ENCODE measurements around the gene CCDC57.

Gene CCDC57

DNA sequence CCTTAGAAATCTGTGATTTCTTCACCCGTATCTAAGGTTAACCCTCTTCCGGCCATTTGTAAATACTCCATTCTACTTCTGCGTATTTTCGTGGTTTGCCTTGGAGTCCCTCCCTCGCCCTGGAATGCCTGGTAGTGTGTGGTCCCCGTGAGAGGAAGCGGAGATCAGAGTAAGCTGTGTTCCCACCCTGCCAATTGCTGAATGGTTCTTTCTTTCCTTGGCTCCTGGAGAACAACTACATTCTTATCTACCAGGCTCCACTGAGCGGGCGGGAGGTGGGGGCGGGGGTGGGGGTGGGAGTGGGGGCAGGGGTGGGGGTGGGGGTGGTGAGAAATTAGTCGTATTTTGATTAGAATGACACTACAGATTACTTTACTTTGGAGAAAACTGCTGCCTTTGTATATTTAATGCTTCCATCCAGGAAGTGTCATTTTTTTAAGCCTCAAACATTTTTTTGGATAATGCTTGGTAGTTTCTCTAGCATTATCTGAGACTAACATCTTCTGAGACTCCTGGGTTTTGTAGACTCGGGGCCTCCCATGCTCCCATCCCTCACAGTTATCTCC is 93.7 kb downstream of the CCDC57 start:
- no peaks in the 10 kb centered on the region for H3K27me3 ChIP-seq (ENCODE audit: insufficient read depth, low read depth)
- H3K4me2 ChIP-seq = no peak overlapping the region
- no peaks in the 10 kb centered on the region for H4K20me1 ChIP-seq (ENCODE audit: insufficient read depth)
- no peaks in the 10 kb centered on the region for H3K79me2 ChIP-seq (ENCODE audit: insufficient read depth, low read depth)
- TF ChIP-seq CTCF (conservative IDR thresholded peaks at IDR 0.05; ENCODE audit: low read depth, low read length) = no peak
- H2AFZ ChIP-seq (ENCODE audit: low read depth) = no peak overlapping the region
- H3K9ac ChIP-seq = no peak overlapping the region
- H3K4me3 ChIP-seq (IDR thresholded peaks at IDR 0.05; ENCODE audit: insufficient read depth, low read depth, low read length) = no peak overlapping the region
- H3K27ac ChIP-seq = no peak overlapping the region
- H3K36me3 ChIP-seq (ENCODE audit: insufficient read depth) = no peaks in the 10 kb centered on the region
- peaks cover 19% of the 10 kb centered on the region for H3K4me1 ChIP-seq (ENCODE audit: low read depth, poor library complexity, severe bottlenecking)

DNA sequence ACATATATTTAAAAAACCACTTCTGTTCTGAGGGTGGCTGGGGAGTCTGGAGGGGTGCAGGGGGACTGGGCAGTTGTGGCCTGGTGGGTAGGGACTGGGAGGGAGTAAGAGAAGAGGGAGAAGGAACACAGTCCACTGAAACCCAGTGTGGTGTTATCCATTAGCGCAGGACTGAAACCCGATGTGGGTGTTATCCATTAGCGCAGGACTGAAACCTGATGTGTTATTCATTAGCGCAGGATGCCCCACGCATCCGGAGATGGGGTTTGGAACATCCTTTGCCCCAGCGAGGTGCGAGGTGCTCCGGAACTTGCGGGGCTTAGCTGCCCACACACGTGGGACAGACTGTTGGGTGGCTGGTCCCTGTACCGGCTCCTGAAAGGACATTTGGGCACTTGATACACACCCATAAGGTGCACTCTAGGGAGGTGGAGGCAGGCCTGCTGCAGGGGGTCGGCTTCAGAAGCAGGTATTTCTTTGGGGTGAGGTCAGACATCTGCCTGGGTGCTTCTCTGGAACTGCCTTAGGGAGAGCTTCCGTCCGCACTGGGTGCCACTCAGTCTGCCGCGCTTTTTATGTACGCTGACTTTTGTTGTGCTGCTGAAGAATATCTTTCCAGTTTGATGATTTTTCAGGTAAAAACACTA is 94.4 kb downstream of the CCDC57 start:
- no peaks in the 10 kb centered on the region for H3K79me2 ChIP-seq (ENCODE audit: insufficient read depth, low read depth)
- H3K27ac ChIP-seq = no peak overlapping the region
- H3K4me1 ChIP-seq (ENCODE audit: low read depth, poor library complexity, severe bottlenecking) = peaks cover 16% of the 10 kb centered on the region
- H3K9ac ChIP-seq = no peak overlapping the region
- H4K20me1 ChIP-seq (ENCODE audit: insufficient read depth) = no peaks in the 10 kb centered on the region
- no peak overlapping the region for H2AFZ ChIP-seq (ENCODE audit: low read depth)
- no peak for TF ChIP-seq CTCF (conservative IDR thresholded peaks at IDR 0.05; ENCODE audit: low read depth, low read length)
- H3K4me2 ChIP-seq = no peak overlapping the region
- H3K4me3 ChIP-seq (IDR thresholded peaks at IDR 0.05; ENCODE audit: insufficient read depth, low read depth, low read length) = no peak overlapping the region
- H3K36me3 ChIP-seq (ENCODE audit: insufficient read depth) = no peaks in the 10 kb centered on the region
- no peaks in the 10 kb centered on the region for H3K27me3 ChIP-seq (ENCODE audit: insufficient read depth, low read depth)

GRCh38 chr17:82117139-82118090 is 95.2 kb downstream of the CCDC57 start:
- Histone ChIP-seq H3K27ac (no peak overlapping the region), H2AFZ (ENCODE audit: low read depth) (no peak overlapping the region), H3K79me2 (ENCODE audit: insufficient read depth, low read depth) (no peaks in the 10 kb centered on the region), H3K36me3 (ENCODE audit: insufficient read depth) (no peaks in the 10 kb centered on the region), H4K20me1 (ENCODE audit: insufficient read depth) (no peaks in the 10 kb centered on the region), H3K4me1 (ENCODE audit: low read depth, poor library complexity, severe bottlenecking) (peaks cover 7% of the 10 kb centered on the region), H3K4me3 (IDR thresholded peaks at IDR 0.05; ENCODE audit: insufficient read depth, low read depth, low read length) (no peak overlapping the region), H3K27me3 (ENCODE audit: insufficient read depth, low read depth) (no peaks in the 10 kb centered on the region), H3K4me2 (no peak overlapping the region), H3K9ac (no peak overlapping the region)
- TF ChIP-seq CTCF (conservative IDR thresholded peaks at IDR 0.05; ENCODE audit: low read depth, low read length) = no peak

- Histone ChIP-seq H4K20me1 (ENCODE audit: insufficient read depth) (no peaks in the 10 kb centered on the region), H3K4me3 (IDR thresholded peaks at IDR 0.05; ENCODE audit: insufficient read depth, low read depth, low read length) (no peak overlapping the region), H3K27me3 (ENCODE audit: insufficient read depth, low read depth) (no peaks in the 10 kb centered on the region), H3K9ac (no peak overlapping the region), H3K4me2 (no peak overlapping the region), H3K79me2 (ENCODE audit: insufficient read depth, low read depth) (no peaks in the 10 kb centered on the region), H3K36me3 (ENCODE audit: insufficient read depth) (no peaks in the 10 kb centered on the region), H3K4me1 (ENCODE audit: low read depth, poor library complexity, severe bottlenecking) (no peaks in the 10 kb centered on the region), H2AFZ (ENCODE audit: low read depth) (no peak overlapping the region), H3K27ac (no peak overlapping the region)
- no peak for TF ChIP-seq CTCF (conservative IDR thresholded peaks at IDR 0.05; ENCODE audit: low read depth, low read length)
These were observed 96.4 kb downstream of the CCDC57 start for GRCh38 chr17:82116246-82116645.
